Measurements from ENCODE around the gene CPNE4.

The CPNE4 gene

GRCh38 chr3:131705099-131705498 is 329.7 kb downstream of the CPNE4 start:
- Mint-ChIP-seq H3K4me1 (no peaks in the 10 kb centered on the region), H3K9me3 (no peaks in the 10 kb centered on the region), H3K4me3 (no peak overlapping the region), H3K27me3 (ENCODE audit: low read depth) (no peaks in the 10 kb centered on the region), H3K27ac (no peak overlapping the region), H3K36me3 (ENCODE audit: low read depth) (no peaks in the 10 kb centered on the region)
- no peak for TF ChIP-seq CTCF (IDR thresholded peaks at IDR 0.05; ENCODE audit: unreplicated experiment in 3 of 3)

GRCh38 chr3:131704098-131704497 is 330.7 kb downstream of the CPNE4 start:
- H3K4me1 Mint-ChIP-seq = no peaks in the 10 kb centered on the region
- no peak overlapping the region for H3K4me3 Mint-ChIP-seq
- no peaks in the 10 kb centered on the region for H3K9me3 Mint-ChIP-seq
- no peak overlapping the region for H3K27ac Mint-ChIP-seq
- no peaks in the 10 kb centered on the region for H3K27me3 Mint-ChIP-seq (ENCODE audit: low read depth)
- no peaks in the 10 kb centered on the region for H3K36me3 Mint-ChIP-seq (ENCODE audit: low read depth)
- no peak for TF ChIP-seq CTCF (IDR thresholded peaks at IDR 0.05; ENCODE audit: unreplicated experiment in 3 of 3)

GRCh38 chr3:131702146-131702545 is 332.7 kb downstream of the CPNE4 start:
- no peak for TF ChIP-seq CTCF (IDR thresholded peaks at IDR 0.05; ENCODE audit: unreplicated experiment in 3 of 3)
- Mint-ChIP-seq H3K9me3 (no peaks in the 10 kb centered on the region), H3K4me1 (no peaks in the 10 kb centered on the region), H3K27ac (no peak overlapping the region), H3K27me3 (ENCODE audit: low read depth) (no peaks in the 10 kb centered on the region), H3K36me3 (ENCODE audit: low read depth) (no peaks in the 10 kb centered on the region), H3K4me3 (no peak overlapping the region)

GRCh38 chr3:131701153-131701770 is 333.6 kb downstream of the CPNE4 start:
- Mint-ChIP-seq H3K27ac (no peak overlapping the region), H3K27me3 (ENCODE audit: low read depth) (no peaks in the 10 kb centered on the region), H3K4me3 (no peak overlapping the region), H3K9me3 (no peaks in the 10 kb centered on the region), H3K36me3 (ENCODE audit: low read depth) (no peaks in the 10 kb centered on the region), H3K4me1 (no peaks in the 10 kb centered on the region)
- TF ChIP-seq CTCF (IDR thresholded peaks at IDR 0.05; ENCODE audit: unreplicated experiment in 3 of 3) = no peak

GRCh38 chr3:131699001-131699400 is 335.8 kb downstream of the CPNE4 start:
- Mint-ChIP-seq H3K36me3 (ENCODE audit: low read depth) (no peaks in the 10 kb centered on the region), H3K27ac (no peak overlapping the region), H3K9me3 (no peaks in the 10 kb centered on the region), H3K4me3 (no peak overlapping the region), H3K27me3 (ENCODE audit: low read depth) (no peaks in the 10 kb centered on the region), H3K4me1 (no peaks in the 10 kb centered on the region)
- no peak for TF ChIP-seq CTCF (IDR thresholded peaks at IDR 0.05; ENCODE audit: unreplicated experiment in 3 of 3)

- H3K27ac Mint-ChIP-seq = no peak overlapping the region
- no peak for TF ChIP-seq CTCF (IDR thresholded peaks at IDR 0.05; ENCODE audit: unreplicated experiment in 3 of 3)
These were observed 340.4 kb downstream of the CPNE4 start for GRCh38 chr3:131694376-131694775.

More at GRCh38 chr3:131694376-131694775, 340.4 kb downstream of the CPNE4 start:
- no peaks in the 10 kb centered on the region for H3K36me3 Mint-ChIP-seq (ENCODE audit: low read depth)
- H3K4me3 Mint-ChIP-seq = no peak overlapping the region
- no peaks in the 10 kb centered on the region for H3K4me1 Mint-ChIP-seq
- peaks cover 2% of the 10 kb centered on the region for H3K9me3 Mint-ChIP-seq
- no peaks in the 10 kb centered on the region for H3K27me3 Mint-ChIP-seq (ENCODE audit: low read depth)

All from nephron (organoid).